Measurements from ENCODE around the gene PHF13. TPM values are rescaled to one million over a fixed set of nuclear protein-coding genes. Genes with fewer than 3 reads are reported as not detected.

Gene PHF13
- total RNA-seq, 4 donors from 2014 or later = 12.9 to 17.7 (median 15.7) TPM

DNA sequence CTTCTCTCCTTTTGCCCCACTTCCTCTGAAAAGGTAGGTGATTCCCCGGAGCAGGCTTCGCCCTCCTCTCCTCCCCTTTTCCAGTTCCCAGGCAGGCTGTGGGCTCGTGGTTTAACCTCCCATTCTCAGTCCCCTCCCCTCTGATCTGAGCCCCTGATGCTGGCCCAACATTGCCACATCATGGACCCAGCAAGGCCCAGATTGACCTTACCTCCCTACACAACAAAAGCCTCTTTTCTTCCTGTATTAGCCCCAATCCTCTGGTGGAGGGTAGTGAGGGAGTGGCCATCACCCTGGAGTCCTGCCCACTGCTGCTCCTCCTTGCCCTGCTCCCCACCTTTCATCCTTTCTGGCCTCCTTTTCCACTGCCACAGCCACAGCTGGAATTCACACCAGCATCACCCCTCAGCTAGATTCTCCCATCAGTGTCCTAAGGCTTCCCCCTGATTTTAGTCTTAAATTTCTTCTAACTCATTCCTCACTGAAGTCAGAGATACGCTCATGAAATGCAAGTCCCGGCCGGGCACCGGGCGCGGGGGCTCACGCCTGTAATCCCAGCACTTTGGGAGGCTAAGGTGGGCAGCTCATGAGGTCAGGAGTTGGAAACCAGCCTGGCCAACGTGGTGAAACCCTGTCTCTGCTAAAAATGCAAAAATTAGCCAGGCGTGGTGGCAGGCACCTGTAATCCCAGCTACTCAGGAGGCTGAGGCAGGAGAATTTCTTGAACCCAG is 40.7 kb upstream of the PHF13 start:
- no peak overlapping the region for H3K4me3 ChIP-seq
- H3K27ac ChIP-seq = no peak overlapping the region
- DNase-seq (ENCODE audit: low spot score in 2 of 2) = no peak
- H3K36me3 ChIP-seq = no peaks in the 10 kb centered on the region
- H3K27me3 ChIP-seq = no peaks in the 10 kb centered on the region
- H3K9me3 ChIP-seq = peaks cover 0 to 11% (median 0%) of the 10 kb centered on the region in 4 donors
- H3K4me1 ChIP-seq = peaks cover 0 to 2% (median 1%) of the 10 kb centered on the region in 4 donors
- WGBS, 2 donors = 63 to 66% methylated on average over 12 of the region's 12 CpGs
- TF ChIP-seq, protein P1, sequence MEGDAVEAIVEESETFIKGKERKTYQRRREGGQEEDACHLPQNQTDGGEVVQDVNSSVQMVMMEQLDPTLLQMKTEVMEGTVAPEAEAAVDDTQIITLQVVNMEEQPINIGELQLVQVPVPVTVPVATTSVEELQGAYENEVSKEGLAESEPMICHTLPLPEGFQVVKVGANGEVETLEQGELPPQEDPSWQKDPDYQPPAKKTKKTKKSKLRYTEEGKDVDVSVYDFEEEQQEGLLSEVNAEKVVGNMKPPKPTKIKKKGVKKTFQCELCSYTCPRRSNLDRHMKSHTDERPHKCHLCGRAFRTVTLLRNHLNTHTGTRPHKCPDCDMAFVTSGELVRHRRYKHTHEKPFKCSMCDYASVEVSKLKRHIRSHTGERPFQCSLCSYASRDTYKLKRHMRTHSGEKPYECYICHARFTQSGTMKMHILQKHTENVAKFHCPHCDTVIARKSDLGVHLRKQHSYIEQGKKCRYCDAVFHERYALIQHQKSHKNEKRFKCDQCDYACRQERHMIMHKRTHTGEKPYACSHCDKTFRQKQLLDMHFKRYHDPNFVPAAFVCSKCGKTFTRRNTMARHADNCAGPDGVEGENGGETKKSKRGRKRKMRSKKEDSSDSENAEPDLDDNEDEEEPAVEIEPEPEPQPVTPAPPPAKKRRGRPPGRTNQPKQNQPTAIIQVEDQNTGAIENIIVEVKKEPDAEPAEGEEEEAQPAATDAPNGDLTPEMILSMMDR (IDR thresholded peaks at IDR 0.05) = no peak
- TF ChIP-seq POLR2A (IDR thresholded peaks at IDR 0.05) (no peak), EP300 (IDR thresholded peaks at IDR 0.05) (no peak)

DNA sequence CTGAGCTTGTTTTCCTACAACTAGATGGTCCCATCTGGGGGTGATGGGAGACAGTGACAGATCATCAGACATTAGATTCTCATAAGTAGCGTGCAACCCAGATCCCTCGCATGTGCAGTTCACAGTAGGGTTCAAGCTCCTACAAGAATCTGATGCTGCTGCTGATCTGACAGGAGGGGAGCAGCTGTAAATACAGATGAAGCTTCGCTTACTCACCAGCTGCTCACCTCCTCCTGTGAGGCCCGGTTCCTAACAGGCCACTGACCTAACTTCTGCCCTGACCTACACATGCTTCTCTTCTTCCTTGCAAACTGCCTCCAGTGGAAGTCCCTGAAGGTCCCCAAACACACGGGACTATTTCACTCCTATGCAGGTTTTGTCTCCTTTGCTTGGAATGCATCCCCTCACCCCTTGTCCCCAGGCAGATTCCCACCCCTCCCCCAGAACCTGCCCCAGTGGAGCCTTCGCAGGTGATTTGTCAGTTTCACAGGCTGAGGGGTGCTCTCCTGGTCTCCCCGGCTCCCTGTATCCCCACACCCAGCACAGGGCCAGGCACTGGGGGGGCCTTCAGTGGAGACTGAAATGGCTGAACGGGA is 39.4 kb upstream of the PHF13 start:
- TF ChIP-seq POLR2A (IDR thresholded peaks at IDR 0.05) = no peak
- no peak for TF ChIP-seq EP300 (IDR thresholded peaks at IDR 0.05)
- TF ChIP-seq, protein P1 (IDR thresholded peaks at IDR 0.05) = no peak
- H3K4me1 ChIP-seq = peaks cover 0 to 15% (median 8%) of the 10 kb centered on the region in 4 donors
- H3K36me3 ChIP-seq = no peaks in the 10 kb centered on the region
- WGBS, 2 donors = 71 to 77% methylated on average over 8 of the region's 8 CpGs
- H3K27ac ChIP-seq = no peak overlapping the region
- H3K27me3 ChIP-seq = no peaks in the 10 kb centered on the region
- no peak for DNase-seq (ENCODE audit: low spot score in 2 of 2)
- peaks cover 0 to 11% (median 0%) of the 10 kb centered on the region in 4 donors for H3K9me3 ChIP-seq
- no peak overlapping the region for H3K4me3 ChIP-seq

DNA sequence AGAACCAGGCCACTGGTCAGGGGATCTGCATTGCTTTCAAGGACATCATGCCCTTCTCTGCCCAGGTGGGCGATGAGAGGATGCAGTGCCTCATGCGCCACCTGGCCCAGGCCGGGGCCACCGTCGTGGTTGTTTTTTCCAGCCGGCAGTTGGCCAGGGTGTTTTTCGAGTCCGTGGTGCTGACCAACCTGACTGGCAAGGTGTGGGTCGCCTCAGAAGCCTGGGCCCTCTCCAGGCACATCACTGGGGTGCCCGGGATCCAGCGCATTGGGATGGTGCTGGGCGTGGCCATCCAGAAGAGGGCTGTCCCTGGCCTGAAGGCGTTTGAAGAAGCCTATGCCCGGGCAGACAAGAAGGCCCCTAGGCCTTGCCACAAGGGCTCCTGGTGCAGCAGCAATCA is 38.7 kb upstream of the PHF13 start:
- no peak for DNase-seq (ENCODE audit: low spot score in 2 of 2)
- Histone ChIP-seq H3K36me3 (no peaks in the 10 kb centered on the region), H3K9me3 (peaks cover 0 to 11% (median 0%) of the 10 kb centered on the region in 4 donors), H3K27ac (no peak overlapping the region), H3K27me3 (no peaks in the 10 kb centered on the region), H3K4me1 (peaks cover 0 to 18% (median 12%) of the 10 kb centered on the region in 4 donors), H3K4me3 (no peak overlapping the region)
- WGBS, 2 donors = 83 to 100% methylated on average over 2 to 13 of the region's 14 CpGs
- no peak for TF ChIP-seq EP300 (IDR thresholded peaks at IDR 0.05)
- TF ChIP-seq, protein P1 (IDR thresholded peaks at IDR 0.05) = no peak
- TF ChIP-seq POLR2A (IDR thresholded peaks at IDR 0.05) = no peak

DNA sequence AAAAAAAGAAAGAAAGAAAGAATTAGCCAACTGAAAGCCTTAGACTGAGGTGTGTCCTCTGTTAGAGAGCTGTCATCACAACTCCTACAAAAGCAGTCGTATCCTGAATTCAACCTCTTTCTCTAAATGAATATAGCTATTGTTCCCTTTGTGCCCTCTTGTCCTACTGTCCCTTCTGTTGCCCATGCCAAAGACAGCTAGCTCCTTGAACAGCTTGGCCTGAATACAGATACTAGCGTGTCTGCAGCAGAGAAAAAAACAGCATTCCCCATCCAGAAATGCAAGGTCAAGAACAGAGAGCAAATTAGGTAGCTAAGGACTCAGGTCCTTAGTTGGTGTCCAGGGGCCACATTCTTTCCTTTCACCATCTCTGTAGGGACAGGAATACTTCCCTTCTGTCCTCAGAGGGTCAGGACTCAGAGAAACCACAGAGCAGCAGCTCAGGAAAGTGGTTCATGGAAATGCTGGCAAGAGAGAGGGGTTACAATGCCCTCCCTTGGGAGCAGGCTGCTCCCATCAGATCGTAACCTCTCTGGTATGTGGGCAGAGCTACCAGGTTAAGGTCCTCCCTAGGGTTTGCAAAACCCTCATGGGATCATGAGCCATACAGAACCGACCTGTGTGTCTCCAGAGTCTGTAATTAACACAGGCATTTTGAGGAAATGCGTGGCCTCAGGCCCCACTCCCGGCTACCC is 35.6 kb upstream of the PHF13 start:
- TF ChIP-seq, protein P1 (IDR thresholded peaks at IDR 0.05) = no peak
- TF ChIP-seq POLR2A (IDR thresholded peaks at IDR 0.05) (no peak), EP300 (IDR thresholded peaks at IDR 0.05) (no peak)

More for the DNA sequence above, 35.6 kb upstream of the PHF13 start:
- Histone ChIP-seq H3K4me3 (no peak overlapping the region), H3K27ac (peak overlapping the region in 3 of 4 donors; percentile 38 to 99 (median 97)), H3K27me3 (no peaks in the 10 kb centered on the region), H3K9me3 (no peaks in the 10 kb centered on the region), H3K36me3 (peaks cover 0 to 6% (median 0%) of the 10 kb centered on the region in 3 donors), H3K4me1 (peaks cover 0 to 43% (median 26%) of the 10 kb centered on the region in 4 donors)
- DNase-seq (ENCODE audit: low spot score in 2 of 2) = no peak
- 42 to 50% methylated on average over 6 of the region's 6 CpGs for WGBS, 2 donors

Measured in tibial nerve (tissue), 4 donors.